Endothelial cell of umbilical vein (primary cell): ENCODE data around the gene NRXN3. TPM values are rescaled to one million over a fixed set of nuclear protein-coding genes. Genes with fewer than 3 reads are reported as not detected.

Experiments
- BruUV-seq: library from RNA; stranded (reverse); fragments of 400-500 nt; replicated peaks from 2 replicates; lab custom pipeline; 2021; lab: Mats Ljungman, UMichigan
- CTCF ChIA-PET: fragments of 300-600, 350-600 bp; sonication (Branson Sonifier 250); formaldehyde crosslinking; loops from one replicate; lab custom pipeline; 2021; ENCODE audit warnings: antibody characterized with exemption, inconsistent platforms; lab: Charles Lee
- POLR2A ChIA-PET: fragments of 300-600, 350-600 bp; sonication (Branson Sonifier 250); formaldehyde crosslinking; loops from one replicate; lab custom pipeline; 2021; ENCODE audit warnings: antibody characterized with exemption, inconsistent platforms; lab: Charles Lee
- DNase-seq: peaks from one replicate; pipeline ENCODE4 v3.0.0-alpha.2; 2011; ENCODE audit warnings: low read depth, low spot score
- FAIRE-seq: peaks from 2 replicates; lab custom pipeline; 2011; peaks lifted over from hg19 to GRCh38; lab: Jason Lieb, UNC
- H2AFZ ChIP-seq: 2 replicates; pipeline ENCODE4 v1.6.0; 2012; ENCODE audit warnings: low read depth, low read length, control low read depth, inconsistent platforms
- H3K27ac ChIP-seq: 2 replicates; pipeline ENCODE4 v1.5.1; 2011; ENCODE audit warnings: low read depth, mild to moderate bottlenecking, control low read depth, low read length, moderate library complexity; ENCODE audit not compliant: insufficient read depth
- H3K27me3 ChIP-seq, 2 experiments: 2 replicates each; pipeline versions ENCODE4 v1.6.0 to v1.6.1; 2011; ENCODE audit warnings: low read length in 2 of 2, mixed read lengths in 1 of 2; ENCODE audit not compliant: control insufficient read depth in 2 of 2, insufficient read depth in 2 of 2
- H3K36me3 ChIP-seq, 2 experiments: 2 replicates in 1 of 2; 3 replicates in 1 of 2; pipeline ENCODE4 v1.5.1; 2011; ENCODE audit warnings: low read length in 2 of 2, mild to moderate bottlenecking in 1 of 2, moderate library complexity in 1 of 2; ENCODE audit not compliant: control insufficient read depth in 2 of 2, insufficient read depth in 2 of 2; ENCODE audit errors: extremely low read depth in 1 of 2
- H3K4me1 ChIP-seq: 3 replicates; pipeline ENCODE4 v1.5.1; 2011; ENCODE audit warnings: mild to moderate bottlenecking, low read length; ENCODE audit not compliant: control insufficient read depth, insufficient read depth; ENCODE audit errors: extremely low read depth
- H3K4me2 ChIP-seq: 2 replicates; pipeline ENCODE4 v1.6.1; 2011; ENCODE audit warnings: low read length, control low read depth, mixed read lengths; ENCODE audit not compliant: insufficient read depth
- H3K4me3 ChIP-seq, 3 experiments: fragments of 200-600 bp in 1 of 3; sonication (generic), shearing (Covaris generic) in 1 of 3; replicated peaks in 1 of 3; 2 replicates each; pipeline ENCODE4 v1.5.1; 2011 to 2016; ENCODE audit warnings: control low read depth in 3 of 3, low read length in 3 of 3, mild to moderate bottlenecking in 2 of 3, inconsistent platforms in 1 of 3, low read depth in 1 of 3, moderate library complexity in 1 of 3; ENCODE audit not compliant: insufficient read depth in 1 of 3
- H3K79me2 ChIP-seq: 2 replicates; pipeline ENCODE4 v1.6.0; 2012; ENCODE audit warnings: low read length, inconsistent platforms; ENCODE audit not compliant: control insufficient read depth, insufficient read depth
- H3K9ac ChIP-seq: replicated peaks from 2 replicates; pipeline ENCODE3; 2011; ENCODE audit warnings: low read length, control low read depth; ENCODE audit not compliant: insufficient read depth; ENCODE audit errors: extremely low read depth
- H3K9me1 ChIP-seq: replicated peaks from 3 replicates; pipeline ENCODE4 v1.6.0; 2011; ENCODE audit warnings: mild to moderate bottlenecking, low read length; ENCODE audit not compliant: control insufficient read depth, insufficient read depth; ENCODE audit errors: extremely low read depth
- H3K9me3 ChIP-seq: replicated peaks from 2 replicates; pipeline ENCODE4 v1.5.1; 2012; ENCODE audit warnings: low read length, inconsistent platforms; ENCODE audit not compliant: control insufficient read depth, insufficient read depth
- H4K20me1 ChIP-seq: replicated peaks from 2 replicates; pipeline ENCODE3; 2011; ENCODE audit warnings: mild to moderate bottlenecking, low read length; ENCODE audit not compliant: control insufficient read depth, insufficient read depth; ENCODE audit errors: extremely low read depth
- EZH2 ChIP-seq: IDR thresholded peaks from 2 replicates; pipeline ENCODE4 v1.6.1; 2012; ENCODE audit warnings: borderline replicate concordance, low read depth, mild to moderate bottlenecking, moderate library complexity, low read length, inconsistent platforms; ENCODE audit not compliant: severe bottlenecking
- GATA2 ChIP-seq: IDR thresholded peaks from 2 replicates; pipeline ENCODE4 v1.7.0; 2011; ENCODE audit warnings: low read depth, mild to moderate bottlenecking, moderate library complexity, mixed read lengths, low read length; ENCODE audit not compliant: insufficient read length, insufficient read depth
- JUN ChIP-seq: IDR thresholded peaks from 2 replicates; pipeline ENCODE4 v1.6.1; 2011; ENCODE audit warnings: borderline replicate concordance, low read depth; ENCODE audit not compliant: insufficient read length, insufficient read depth
- MAX ChIP-seq: IDR thresholded peaks from 2 replicates; pipeline ENCODE4 v1.6.1; 2011; ENCODE audit not compliant: insufficient read depth, insufficient read length
- MYC ChIP-seq: IDR thresholded peaks from one replicate; pipeline ENCODE4 v1.6.1; 2011; ENCODE audit warnings: mild to moderate bottlenecking, low read depth, low read length
- dilution Hi-C: fragments of 300-500 bp; cut with MboI; formaldehyde crosslinking; loops from one replicate; pipeline ENCODE4 v1.15.0; 2019; ENCODE audit warnings: low sequenced_read_pairs; ENCODE audit not compliant: extremely low pct_ligation_motif_present
- intact Hi-C: fragments of 100-400 bp; cut with micrococcal nuclease; formaldehyde crosslinking; loops from one replicate; pipeline ENCODE4 v1.10.0; 2022
- polyA plus RNA-seq, 4 experiments: library from polyadenylated mRNA; depleted of rRNA in 3 of 4; stranded (reverse) in 3 of 4; unstranded in 1 of 4; fragments of >200 nt; gene quantifications; 2 replicates each; pipeline versions ENCODE4 v1.2.1 to v1.2.3, GENCODE V29; 2011 to 2012; ENCODE audit warnings: missing spikeins in 1 of 4
- total RNA-seq: library from RNA; stranded (reverse); gene quantifications from 2 replicates; pipeline ENCODE4 v1.2.3, GENCODE V29; 2021
- TF ChIP-seq, protein P1 (sequence below), 2 donors: IDR thresholded peaks; 1 replicate in 1 of 2; 2 replicates in 1 of 2; pipeline ENCODE4 v1.5.1; 2011; ENCODE audit warnings: low read length in 2 of 2, mild to moderate bottlenecking in 2 of 2, moderate library complexity in 2 of 2, control low read depth in 1 of 2, inconsistent platforms in 1 of 2, low read depth in 1 of 2; ENCODE audit not compliant: insufficient read depth in 1 of 2; ENCODE audit errors: extremely low read depth in 1 of 2

NRXN3 gene
- total and polyA plus RNA-seq, 2 donors (not counting 3 experiments of a cell fraction or from before 2014, with no cell fraction given) = 0.72 to 4.2 TPM

DNA sequence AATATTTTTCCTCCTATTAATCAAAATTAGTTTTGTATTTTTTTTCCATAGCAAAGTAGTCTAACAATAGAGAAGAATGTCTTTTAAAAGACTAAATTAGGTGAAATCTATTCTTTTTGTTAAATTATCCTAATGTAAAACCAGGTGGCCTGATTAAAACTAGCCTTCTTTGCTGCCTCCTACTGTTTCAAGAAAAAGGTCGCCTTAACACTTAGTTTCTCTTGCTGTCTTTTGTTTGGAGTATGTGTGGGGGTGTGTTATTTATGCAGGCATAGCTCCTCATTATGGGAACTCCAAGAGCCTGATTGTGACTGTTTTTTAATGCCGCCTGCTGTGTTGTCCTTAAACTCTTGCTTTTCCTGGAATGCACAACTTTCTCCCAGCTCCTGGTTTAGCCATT is 1185.9 kb downstream of the NRXN3 start:
- DNase-seq (peak; percentile 1), FAIRE-seq (no peak)
- intact Hi-C loops (no loop called here), dilution Hi-C loops (no loop called here)
- POLR2A ChIA-PET = no interaction called here
- CTCF ChIA-PET = interaction anchor here (0.9 to 1.2 kb wide), 2 partner anchors 16 to 387 kb away, joined by 3 read pairs; no protein-coding TSS in a partner anchor
- H3K9me1 ChIP-seq = no peaks in the 10 kb centered on the region
- no peaks in the 10 kb centered on the region for H4K20me1 ChIP-seq
- no peaks in the 10 kb centered on the region for H3K27me3 ChIP-seq
- no peak overlapping the region for H2AFZ ChIP-seq
- no peak overlapping the region for H3K9ac ChIP-seq
- TF ChIP-seq, protein P1, sequence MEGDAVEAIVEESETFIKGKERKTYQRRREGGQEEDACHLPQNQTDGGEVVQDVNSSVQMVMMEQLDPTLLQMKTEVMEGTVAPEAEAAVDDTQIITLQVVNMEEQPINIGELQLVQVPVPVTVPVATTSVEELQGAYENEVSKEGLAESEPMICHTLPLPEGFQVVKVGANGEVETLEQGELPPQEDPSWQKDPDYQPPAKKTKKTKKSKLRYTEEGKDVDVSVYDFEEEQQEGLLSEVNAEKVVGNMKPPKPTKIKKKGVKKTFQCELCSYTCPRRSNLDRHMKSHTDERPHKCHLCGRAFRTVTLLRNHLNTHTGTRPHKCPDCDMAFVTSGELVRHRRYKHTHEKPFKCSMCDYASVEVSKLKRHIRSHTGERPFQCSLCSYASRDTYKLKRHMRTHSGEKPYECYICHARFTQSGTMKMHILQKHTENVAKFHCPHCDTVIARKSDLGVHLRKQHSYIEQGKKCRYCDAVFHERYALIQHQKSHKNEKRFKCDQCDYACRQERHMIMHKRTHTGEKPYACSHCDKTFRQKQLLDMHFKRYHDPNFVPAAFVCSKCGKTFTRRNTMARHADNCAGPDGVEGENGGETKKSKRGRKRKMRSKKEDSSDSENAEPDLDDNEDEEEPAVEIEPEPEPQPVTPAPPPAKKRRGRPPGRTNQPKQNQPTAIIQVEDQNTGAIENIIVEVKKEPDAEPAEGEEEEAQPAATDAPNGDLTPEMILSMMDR (IDR thresholded peaks at IDR 0.05; ENCODE audit: extremely low read depth in 1 of 2, insufficient read depth in 1 of 2, low read depth in 1 of 2, low read length in 2 of 2) = no peak
- TF ChIP-seq GATA2 (no peak), EZH2 (no peak), MAX (no peak), MYC (no peak), JUN (no peak)
- no peaks in the 10 kb centered on the region for H3K36me3 ChIP-seq
- H3K4me1 ChIP-seq = no peaks in the 10 kb centered on the region
- H3K4me2 ChIP-seq = no peak overlapping the region
- H3K9me3 ChIP-seq = no peaks in the 10 kb centered on the region
- no TSS peak for BruUV-seq
- no peak overlapping the region for H3K27ac ChIP-seq
- H3K79me2 ChIP-seq = no peaks in the 10 kb centered on the region
- no peak overlapping the region for H3K4me3 ChIP-seq
